Measurements from ENCODE around the gene RPL41. TPM values are rescaled to one million over a fixed set of nuclear protein-coding genes. Genes with fewer than 3 reads are reported as not detected.

The RPL41 gene
- total and polyA plus RNA-seq, 10 of the 15 experiments (the other 5 are each of a cell fraction or from before 2014, with no cell fraction given) = 4,144 to 19,112 (median 8,004) TPM

DNA sequence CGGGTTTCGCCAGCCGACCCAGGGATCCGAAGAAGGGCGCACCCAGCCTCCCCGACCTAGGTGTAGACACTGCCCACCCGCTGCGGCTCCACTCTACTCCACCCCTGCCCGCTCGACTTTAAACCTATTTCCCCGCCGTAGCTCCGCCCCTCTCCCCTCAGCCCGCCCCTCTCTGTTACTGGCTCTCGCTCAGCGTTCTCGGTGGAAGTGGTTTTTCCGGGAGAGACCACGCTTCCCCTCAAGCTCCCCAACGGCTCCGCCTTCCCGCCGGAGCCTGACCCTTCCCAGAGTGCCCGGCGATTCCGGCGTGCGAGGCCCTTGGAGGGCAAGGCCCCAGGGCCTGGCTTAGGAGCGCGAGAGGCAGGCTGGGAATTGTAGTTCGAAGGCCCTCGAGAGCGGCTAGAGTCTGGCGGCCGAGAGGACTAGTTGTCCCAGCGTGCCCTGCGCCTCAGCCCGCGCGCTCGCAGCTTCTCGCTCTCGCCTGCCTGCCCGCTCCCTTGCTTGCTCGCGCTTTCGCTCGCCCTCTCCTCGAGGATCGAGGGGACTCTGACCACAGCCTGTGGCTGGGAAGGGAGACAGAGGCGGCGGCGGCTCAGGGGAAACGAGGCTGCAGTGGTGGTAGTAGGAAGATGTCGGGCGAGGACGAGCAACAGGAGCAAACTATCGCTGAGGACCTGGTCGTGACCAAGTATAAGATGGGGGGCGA, 12.2 kb upstream of the RPL41 start, which contains the start of gene PA2G4 (continued):
- TF ChIP-seq, protein P1, sequence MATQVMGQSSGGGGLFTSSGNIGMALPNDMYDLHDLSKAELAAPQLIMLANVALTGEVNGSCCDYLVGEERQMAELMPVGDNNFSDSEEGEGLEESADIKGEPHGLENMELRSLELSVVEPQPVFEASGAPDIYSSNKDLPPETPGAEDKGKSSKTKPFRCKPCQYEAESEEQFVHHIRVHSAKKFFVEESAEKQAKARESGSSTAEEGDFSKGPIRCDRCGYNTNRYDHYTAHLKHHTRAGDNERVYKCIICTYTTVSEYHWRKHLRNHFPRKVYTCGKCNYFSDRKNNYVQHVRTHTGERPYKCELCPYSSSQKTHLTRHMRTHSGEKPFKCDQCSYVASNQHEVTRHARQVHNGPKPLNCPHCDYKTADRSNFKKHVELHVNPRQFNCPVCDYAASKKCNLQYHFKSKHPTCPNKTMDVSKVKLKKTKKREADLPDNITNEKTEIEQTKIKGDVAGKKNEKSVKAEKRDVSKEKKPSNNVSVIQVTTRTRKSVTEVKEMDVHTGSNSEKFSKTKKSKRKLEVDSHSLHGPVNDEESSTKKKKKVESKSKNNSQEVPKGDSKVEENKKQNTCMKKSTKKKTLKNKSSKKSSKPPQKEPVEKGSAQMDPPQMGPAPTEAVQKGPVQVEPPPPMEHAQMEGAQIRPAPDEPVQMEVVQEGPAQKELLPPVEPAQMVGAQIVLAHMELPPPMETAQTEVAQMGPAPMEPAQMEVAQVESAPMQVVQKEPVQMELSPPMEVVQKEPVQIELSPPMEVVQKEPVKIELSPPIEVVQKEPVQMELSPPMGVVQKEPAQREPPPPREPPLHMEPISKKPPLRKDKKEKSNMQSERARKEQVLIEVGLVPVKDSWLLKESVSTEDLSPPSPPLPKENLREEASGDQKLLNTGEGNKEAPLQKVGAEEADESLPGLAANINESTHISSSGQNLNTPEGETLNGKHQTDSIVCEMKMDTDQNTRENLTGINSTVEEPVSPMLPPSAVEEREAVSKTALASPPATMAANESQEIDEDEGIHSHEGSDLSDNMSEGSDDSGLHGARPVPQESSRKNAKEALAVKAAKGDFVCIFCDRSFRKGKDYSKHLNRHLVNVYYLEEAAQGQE (IDR thresholded peaks at IDR 0.05; ENCODE audit: low read depth, low read length) = no peak
- TF ChIP-seq POLR2AphosphoS5 (IDR thresholded peaks at IDR 0.05; ENCODE audit: low read length) = peak; percentile 91
- TF ChIP-seq DPF2 (IDR thresholded peaks at IDR 0.05) = no peak
- TF ChIP-seq EED (IDR thresholded peaks at IDR 0.05; ENCODE audit: low read depth) = peak; percentile 99
- peak; percentile 31; the same call in 1 of the 2 replicates for TF ChIP-seq JUND (IDR thresholded peaks at IDR 0.05; ENCODE audit: low read depth, low read length)
- TF ChIP-seq, protein P2, sequence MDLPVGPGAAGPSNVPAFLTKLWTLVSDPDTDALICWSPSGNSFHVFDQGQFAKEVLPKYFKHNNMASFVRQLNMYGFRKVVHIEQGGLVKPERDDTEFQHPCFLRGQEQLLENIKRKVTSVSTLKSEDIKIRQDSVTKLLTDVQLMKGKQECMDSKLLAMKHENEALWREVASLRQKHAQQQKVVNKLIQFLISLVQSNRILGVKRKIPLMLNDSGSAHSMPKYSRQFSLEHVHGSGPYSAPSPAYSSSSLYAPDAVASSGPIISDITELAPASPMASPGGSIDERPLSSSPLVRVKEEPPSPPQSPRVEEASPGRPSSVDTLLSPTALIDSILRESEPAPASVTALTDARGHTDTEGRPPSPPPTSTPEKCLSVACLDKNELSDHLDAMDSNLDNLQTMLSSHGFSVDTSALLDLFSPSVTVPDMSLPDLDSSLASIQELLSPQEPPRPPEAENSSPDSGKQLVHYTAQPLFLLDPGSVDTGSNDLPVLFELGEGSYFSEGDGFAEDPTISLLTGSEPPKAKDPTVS (IDR thresholded peaks at IDR 0.05; ENCODE audit: low read depth, low read length) = no peak
- peak in 1 of 2 experiments; percentile 47; a peak in 2 of 4 replicates for TF ChIP-seq EP300 (IDR thresholded peaks at IDR 0.05; ENCODE audit: borderline replicate concordance in 1 of 2, control insufficient read depth in 1 of 2, low read depth in 2 of 2, low read length in 2 of 2)
- TF ChIP-seq, protein P3, sequence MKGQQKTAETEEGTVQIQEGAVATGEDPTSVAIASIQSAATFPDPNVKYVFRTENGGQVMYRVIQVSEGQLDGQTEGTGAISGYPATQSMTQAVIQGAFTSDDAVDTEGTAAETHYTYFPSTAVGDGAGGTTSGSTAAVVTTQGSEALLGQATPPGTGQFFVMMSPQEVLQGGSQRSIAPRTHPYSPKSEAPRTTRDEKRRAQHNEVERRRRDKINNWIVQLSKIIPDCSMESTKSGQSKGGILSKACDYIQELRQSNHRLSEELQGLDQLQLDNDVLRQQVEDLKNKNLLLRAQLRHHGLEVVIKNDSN (IDR thresholded peaks at IDR 0.05; ENCODE audit: borderline replicate concordance, extremely low read length, insufficient read depth, low read depth, low read length) = no peak
- TF ChIP-seq, protein P4, sequence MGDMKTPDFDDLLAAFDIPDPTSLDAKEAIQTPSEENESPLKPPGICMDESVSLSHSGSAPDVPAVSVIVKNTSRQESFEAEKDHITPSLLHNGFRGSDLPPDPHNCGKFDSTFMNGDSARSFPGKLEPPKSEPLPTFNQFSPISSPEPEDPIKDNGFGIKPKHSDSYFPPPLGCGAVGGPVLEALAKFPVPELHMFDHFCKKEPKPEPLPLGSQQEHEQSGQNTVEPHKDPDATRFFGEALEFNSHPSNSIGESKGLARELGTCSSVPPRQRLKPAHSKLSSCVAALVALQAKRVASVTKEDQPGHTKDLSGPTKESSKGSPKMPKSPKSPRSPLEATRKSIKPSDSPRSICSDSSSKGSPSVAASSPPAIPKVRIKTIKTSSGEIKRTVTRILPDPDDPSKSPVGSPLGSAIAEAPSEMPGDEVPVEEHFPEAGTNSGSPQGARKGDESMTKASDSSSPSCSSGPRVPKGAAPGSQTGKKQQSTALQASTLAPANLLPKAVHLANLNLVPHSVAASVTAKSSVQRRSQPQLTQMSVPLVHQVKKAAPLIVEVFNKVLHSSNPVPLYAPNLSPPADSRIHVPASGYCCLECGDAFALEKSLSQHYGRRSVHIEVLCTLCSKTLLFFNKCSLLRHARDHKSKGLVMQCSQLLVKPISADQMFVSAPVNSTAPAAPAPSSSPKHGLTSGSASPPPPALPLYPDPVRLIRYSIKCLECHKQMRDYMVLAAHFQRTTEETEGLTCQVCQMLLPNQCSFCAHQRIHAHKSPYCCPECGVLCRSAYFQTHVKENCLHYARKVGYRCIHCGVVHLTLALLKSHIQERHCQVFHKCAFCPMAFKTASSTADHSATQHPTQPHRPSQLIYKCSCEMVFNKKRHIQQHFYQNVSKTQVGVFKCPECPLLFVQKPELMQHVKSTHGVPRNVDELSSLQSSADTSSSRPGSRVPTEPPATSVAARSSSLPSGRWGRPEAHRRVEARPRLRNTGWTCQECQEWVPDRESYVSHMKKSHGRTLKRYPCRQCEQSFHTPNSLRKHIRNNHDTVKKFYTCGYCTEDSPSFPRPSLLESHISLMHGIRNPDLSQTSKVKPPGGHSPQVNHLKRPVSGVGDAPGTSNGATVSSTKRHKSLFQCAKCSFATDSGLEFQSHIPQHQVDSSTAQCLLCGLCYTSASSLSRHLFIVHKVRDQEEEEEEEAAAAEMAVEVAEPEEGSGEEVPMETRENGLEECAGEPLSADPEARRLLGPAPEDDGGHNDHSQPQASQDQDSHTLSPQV (IDR thresholded peaks at IDR 0.05) = no peak
- no peak for TF ChIP-seq ZNF217 (IDR thresholded peaks at IDR 0.05)
- no peak for TF ChIP-seq NFYA (IDR thresholded peaks at IDR 0.05; ENCODE audit: borderline replicate concordance, low read depth, low read length)
- TF ChIP-seq NFXL1 (IDR thresholded peaks at IDR 0.05; ENCODE audit: borderline replicate concordance) = no peak
- no peak for TF ChIP-seq TCF7 (IDR thresholded peaks at IDR 0.05; ENCODE audit: borderline replicate concordance)
